B cell (primary cell): Measurements from ENCODE around the gene IRF1.

ENCODE experiments used
- EZH2 ChIP-seq: IDR thresholded peaks from 2 replicates; pipeline ENCODE4 v1.6.1; 2012; ENCODE audit warnings: borderline replicate concordance, low read depth, mild to moderate bottlenecking, moderate library complexity, low read length; ENCODE audit not compliant: insufficient read depth, poor library complexity, severe bottlenecking
- TF ChIP-seq, protein P1 (sequence below): fragments of 200-600 bp; IDR thresholded peaks from one replicate; pipeline ENCODE4 v1.8.0; 2022; ENCODE audit warnings: antibody characterized with exemption, mild to moderate bottlenecking

DNA sequence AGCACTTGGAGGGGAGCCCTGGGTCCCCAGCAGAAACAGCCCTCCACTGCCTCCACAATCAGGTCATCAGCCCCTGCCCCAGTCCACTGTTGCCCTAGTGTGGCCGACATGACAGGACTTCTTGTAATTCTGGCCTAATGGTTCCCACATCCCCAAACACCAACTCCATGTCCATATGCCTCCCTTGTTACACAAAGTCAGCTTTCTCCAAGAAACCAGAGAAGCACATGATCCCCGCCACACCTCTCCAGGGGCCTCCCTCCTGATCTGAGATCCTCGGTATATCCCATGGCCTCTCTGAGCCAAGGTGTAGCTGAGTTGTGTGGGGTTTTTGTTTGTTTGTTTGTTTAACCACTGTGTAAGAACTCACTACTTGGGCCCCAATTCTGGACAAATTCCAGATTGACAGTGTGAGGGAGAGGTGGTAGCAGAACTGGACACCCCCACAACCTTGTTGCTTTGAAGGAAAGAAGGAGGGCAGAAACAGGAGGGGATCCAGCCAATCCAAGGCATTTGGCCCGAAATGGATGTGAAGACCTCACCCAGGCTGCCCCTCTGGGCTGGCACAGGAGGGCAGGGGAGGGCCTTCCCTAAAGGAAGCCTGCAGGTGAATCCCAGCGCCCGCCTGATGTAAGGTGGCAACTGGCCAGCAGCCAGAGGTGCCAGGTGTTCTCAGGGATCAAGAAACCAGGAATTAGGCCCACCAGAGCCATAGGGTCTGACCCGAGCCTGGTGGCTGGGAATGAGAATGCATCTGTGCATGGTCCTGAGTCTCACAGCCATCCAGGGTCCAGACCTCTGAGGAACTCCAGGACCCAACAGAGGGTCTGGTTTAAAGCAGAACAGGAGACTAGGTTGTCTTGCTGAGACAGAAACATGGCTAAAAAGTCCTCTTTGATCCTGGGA, 13.4 kb downstream of the IRF1 start:
- TF ChIP-seq, protein P1, sequence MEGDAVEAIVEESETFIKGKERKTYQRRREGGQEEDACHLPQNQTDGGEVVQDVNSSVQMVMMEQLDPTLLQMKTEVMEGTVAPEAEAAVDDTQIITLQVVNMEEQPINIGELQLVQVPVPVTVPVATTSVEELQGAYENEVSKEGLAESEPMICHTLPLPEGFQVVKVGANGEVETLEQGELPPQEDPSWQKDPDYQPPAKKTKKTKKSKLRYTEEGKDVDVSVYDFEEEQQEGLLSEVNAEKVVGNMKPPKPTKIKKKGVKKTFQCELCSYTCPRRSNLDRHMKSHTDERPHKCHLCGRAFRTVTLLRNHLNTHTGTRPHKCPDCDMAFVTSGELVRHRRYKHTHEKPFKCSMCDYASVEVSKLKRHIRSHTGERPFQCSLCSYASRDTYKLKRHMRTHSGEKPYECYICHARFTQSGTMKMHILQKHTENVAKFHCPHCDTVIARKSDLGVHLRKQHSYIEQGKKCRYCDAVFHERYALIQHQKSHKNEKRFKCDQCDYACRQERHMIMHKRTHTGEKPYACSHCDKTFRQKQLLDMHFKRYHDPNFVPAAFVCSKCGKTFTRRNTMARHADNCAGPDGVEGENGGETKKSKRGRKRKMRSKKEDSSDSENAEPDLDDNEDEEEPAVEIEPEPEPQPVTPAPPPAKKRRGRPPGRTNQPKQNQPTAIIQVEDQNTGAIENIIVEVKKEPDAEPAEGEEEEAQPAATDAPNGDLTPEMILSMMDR = no peak
- TF ChIP-seq EZH2 = no peak
